HEK293T (cell line): ENCODE data around the gene ENTPD1.
"Not testable (repeated sequence)": the region's sequence is repeated elsewhere in the genome, so short reads cannot be mapped to it uniquely, and the experiment has no call there.

Source experiments
- BHLHE40 ChIP-seq: fragments of 450-650 bp; IDR thresholded peaks from 2 replicates; pipeline ENCODE4 v1.6.1; 2016; ENCODE audit warnings: mild to moderate bottlenecking, moderate library complexity, borderline replicate concordance
- ZNF384 ChIP-seq: fragments of 450-650 bp; IDR thresholded peaks from 2 replicates; pipeline ENCODE4 v1.6.1; 2016

GRCh38 chr10:95808705-95809308, 52.8 kb downstream of the ENTPD1 start:
- TF ChIP-seq ZNF384, BHLHE40: not testable (repeated sequence)
